AG08396 (cell line): ENCODE data around the gene CCDC149.
A peak's percentile ranks its signal among the peaks of the same experiment; 100 is the strongest.

Experiments
- DNase-seq: peaks from one replicate; pipeline ENCODE4 v3.0.0; 2012; ENCODE audit warnings: low spot score, mixed read lengths

Gene CCDC149

GRCh38 chr4:24843096-24843495, 69.7 kb downstream of the CCDC149 start:
- DNase-seq, result no peak

GRCh38 chr4:24842356-24842755, 70.5 kb downstream of the CCDC149 start:
- DNase-seq, result no peak

- no peak for DNase-seq
Measured at GRCh38 chr4:24840826-24841543, 71.9 kb downstream of the CCDC149 start.

- no peak for DNase-seq
Measured at GRCh38 chr4:24840362-24840761, 72.5 kb downstream of the CCDC149 start.

- DNase-seq, result no peak
Measured at GRCh38 chr4:24837781-24838180, 75.1 kb downstream of the CCDC149 start.

- no peak for DNase-seq
Measured at GRCh38 chr4:24837336-24837735, 75.5 kb downstream of the CCDC149 start.

GRCh38 chr4:24836661-24837242, 76.1 kb downstream of the CCDC149 start:
- no peak for DNase-seq

GRCh38 chr4:24835696-24836095, 77.1 kb downstream of the CCDC149 start:
- DNase-seq, result no peak

- no peak for DNase-seq
Measured at GRCh38 chr4:24831637-24832036, 81.2 kb downstream of the CCDC149 start.

- DNase-seq, result no peak
Measured at GRCh38 chr4:24824720-24825119, 88.1 kb downstream of the CCDC149 start.

GRCh38 chr4:24820541-24820940, 92.3 kb downstream of the CCDC149 start:
- no peak for DNase-seq

- no peak for DNase-seq
Measured at GRCh38 chr4:24816797-24817196, 96.0 kb downstream of the CCDC149 start.

- no peak for DNase-seq
Measured at GRCh38 chr4:24813732-24814131, 99.1 kb downstream of the CCDC149 start.

GRCh38 chr4:24810871-24811631, 101.8 kb downstream of the CCDC149 start:
- DNase-seq, result no peak

GRCh38 chr4:24809815-24810405, 102.9 kb downstream of the CCDC149 start:
- peak; percentile 72 for DNase-seq

GRCh38 chr4:24809376-24809775, 103.5 kb downstream of the CCDC149 start:
- no peak for DNase-seq

- no peak for DNase-seq
Measured at GRCh38 chr4:24808955-24809354, 103.9 kb downstream of the CCDC149 start.

GRCh38 chr4:24808261-24808660, 104.6 kb downstream of the CCDC149 start:
- DNase-seq, result no peak

GRCh38 chr4:24807611-24808010, 105.2 kb downstream of the CCDC149 start:
- no peak for DNase-seq

GRCh38 chr4:24806206-24806990, 106.4 kb downstream of the CCDC149 start:
- no peak for DNase-seq

GRCh38 chr4:24805566-24805965, 107.3 kb downstream of the CCDC149 start:
- no peak for DNase-seq

GRCh38 chr4:24805067-24805466, 107.8 kb downstream of the CCDC149 start:
- DNase-seq, result no peak
